MCF 10A (cell line): ENCODE data around the gene SLC7A5. TPM values are rescaled to one million over a fixed set of nuclear protein-coding genes. Genes with fewer than 3 reads are reported as not detected.
A peak's percentile ranks its signal among the peaks of the same experiment; 100 is the strongest.
"Not testable (repeated sequence)": the region's sequence is repeated elsewhere in the genome, so short reads cannot be mapped to it uniquely, and the experiment has no call there.

Source experiments
- BruUV-seq: library from RNA; stranded (reverse); fragments of 400-500 nt; replicated peaks from 2 replicates; lab custom pipeline; 2021; lab: Mats Ljungman, UMichigan
- CTCF ChIA-PET: fragments of 300-600 bp; sonication (Branson Sonifier 250); formaldehyde crosslinking; extraction: SDS; loops from one replicate; lab custom pipeline; 2021; ENCODE audit warnings: antibody characterized with exemption, inconsistent platforms; lab: Yijun Ruan, JAX
- POLR2A ChIA-PET: fragments of 300-600, 350-650 bp; sonication (Branson Sonifier 250); formaldehyde crosslinking; extraction: SDS; loops from one replicate; lab custom pipeline; 2020; ENCODE audit warnings: antibody characterized with exemption, inconsistent platforms; lab: Yijun Ruan, JAX
- DNase-seq: peaks from one replicate; pipeline ENCODE4 v3.0.0-alpha.2; 2018; ENCODE audit not compliant: unreplicated experiment
- H3K27ac Mint-ChIP-seq: one replicate; pipeline ENCODE4 v1.8.0; 2022; ENCODE audit warnings: mild to moderate bottlenecking, low read depth, mixed read lengths; ENCODE audit not compliant: unreplicated experiment
- H3K27me3 Mint-ChIP-seq: one replicate; pipeline ENCODE4 v1.8.0; 2022; ENCODE audit warnings: mixed read lengths; ENCODE audit not compliant: insufficient read depth, unreplicated experiment
- H3K36me3 Mint-ChIP-seq: one replicate; pipeline ENCODE4 v1.8.0; 2022; ENCODE audit warnings: mild to moderate bottlenecking, moderate library complexity, mixed read lengths; ENCODE audit not compliant: insufficient read depth, unreplicated experiment
- H3K4me1 Mint-ChIP-seq: one replicate; pipeline ENCODE4 v1.8.0; 2022; ENCODE audit warnings: mixed read lengths; ENCODE audit not compliant: insufficient read depth, unreplicated experiment
- H3K4me3 Mint-ChIP-seq: one replicate; pipeline ENCODE4 v1.8.0; 2022; ENCODE audit warnings: mild to moderate bottlenecking, moderate library complexity, mixed read lengths; ENCODE audit not compliant: unreplicated experiment
- H3K9me3 Mint-ChIP-seq: one replicate; pipeline ENCODE4 v1.8.0; 2022; ENCODE audit warnings: mixed read lengths; ENCODE audit not compliant: unreplicated experiment
- intact Hi-C: fragments of 100-400 bp; cut with micrococcal nuclease; formaldehyde crosslinking; loops from 2 replicates; pipeline ENCODE4 v1.14.1; 2022
- total RNA-seq: library from RNA; stranded (reverse); gene quantifications from 2 replicates; pipeline ENCODE4 v1.2.3, GENCODE V29; 2022
- TF ChIP-seq, protein P1 (sequence below): fragments of 200-600 bp; IDR thresholded peaks from one replicate; pipeline ENCODE4 v1.8.0; 2022; ENCODE audit warnings: antibody characterized with exemption, mild to moderate bottlenecking; ENCODE audit not compliant: unreplicated experiment

The SLC7A5 gene
- total RNA-seq, 1 experiment from 2014 or later: 1,007 TPM

DNA sequence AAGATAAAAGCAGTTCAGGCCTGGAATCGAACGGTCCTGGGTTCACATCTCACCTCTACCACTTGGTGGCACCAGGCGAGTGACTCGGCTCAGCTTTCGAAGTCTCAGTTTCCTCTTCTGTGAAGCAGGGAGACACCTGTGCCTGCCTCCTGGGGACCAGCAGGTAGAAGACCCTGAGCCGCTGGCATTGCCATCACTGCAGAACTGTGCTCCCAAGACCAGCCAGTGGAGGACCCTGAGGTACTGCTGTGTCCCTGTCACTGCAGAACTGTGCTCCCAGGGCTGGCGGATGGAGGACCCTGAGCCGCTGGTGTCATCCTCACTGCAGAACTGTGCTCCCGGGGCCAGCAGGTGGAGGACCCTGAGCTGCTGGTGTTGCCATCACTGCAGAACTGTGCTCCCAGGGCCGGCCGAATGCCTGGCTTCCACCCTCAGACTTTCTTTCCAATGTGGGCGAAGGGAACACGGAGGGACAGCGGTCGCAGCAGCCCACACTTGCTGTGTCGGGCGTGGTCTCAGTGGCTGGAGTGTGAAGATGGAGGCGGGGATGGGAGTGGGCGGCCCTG is 8.7 kb upstream of the SLC7A5 start:
- no peaks in the 10 kb centered on the region for H3K4me1 Mint-ChIP-seq
- H3K4me3 Mint-ChIP-seq: no peak overlapping the region
- BruUV-seq: no TSS peak
- no peaks in the 10 kb centered on the region for H3K9me3 Mint-ChIP-seq
- intact Hi-C loops: no loop called here
- POLR2A ChIA-PET: interaction anchor here (0.7 kb wide), 1 partner anchor 133 kb away, joined by 4 read pairs; no protein-coding TSS in a partner anchor
- peaks cover 31% of the 10 kb centered on the region for H3K27me3 Mint-ChIP-seq
- DNase-seq: no peak
- TF ChIP-seq, protein P1, sequence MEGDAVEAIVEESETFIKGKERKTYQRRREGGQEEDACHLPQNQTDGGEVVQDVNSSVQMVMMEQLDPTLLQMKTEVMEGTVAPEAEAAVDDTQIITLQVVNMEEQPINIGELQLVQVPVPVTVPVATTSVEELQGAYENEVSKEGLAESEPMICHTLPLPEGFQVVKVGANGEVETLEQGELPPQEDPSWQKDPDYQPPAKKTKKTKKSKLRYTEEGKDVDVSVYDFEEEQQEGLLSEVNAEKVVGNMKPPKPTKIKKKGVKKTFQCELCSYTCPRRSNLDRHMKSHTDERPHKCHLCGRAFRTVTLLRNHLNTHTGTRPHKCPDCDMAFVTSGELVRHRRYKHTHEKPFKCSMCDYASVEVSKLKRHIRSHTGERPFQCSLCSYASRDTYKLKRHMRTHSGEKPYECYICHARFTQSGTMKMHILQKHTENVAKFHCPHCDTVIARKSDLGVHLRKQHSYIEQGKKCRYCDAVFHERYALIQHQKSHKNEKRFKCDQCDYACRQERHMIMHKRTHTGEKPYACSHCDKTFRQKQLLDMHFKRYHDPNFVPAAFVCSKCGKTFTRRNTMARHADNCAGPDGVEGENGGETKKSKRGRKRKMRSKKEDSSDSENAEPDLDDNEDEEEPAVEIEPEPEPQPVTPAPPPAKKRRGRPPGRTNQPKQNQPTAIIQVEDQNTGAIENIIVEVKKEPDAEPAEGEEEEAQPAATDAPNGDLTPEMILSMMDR: no peak
- CTCF ChIA-PET: interaction anchor here (0.6 kb wide), 1 partner anchor 15 kb away, joined by 3 read pairs; no protein-coding TSS in a partner anchor
- no peaks in the 10 kb centered on the region for H3K36me3 Mint-ChIP-seq
- H3K27ac Mint-ChIP-seq: no peak overlapping the region

DNA sequence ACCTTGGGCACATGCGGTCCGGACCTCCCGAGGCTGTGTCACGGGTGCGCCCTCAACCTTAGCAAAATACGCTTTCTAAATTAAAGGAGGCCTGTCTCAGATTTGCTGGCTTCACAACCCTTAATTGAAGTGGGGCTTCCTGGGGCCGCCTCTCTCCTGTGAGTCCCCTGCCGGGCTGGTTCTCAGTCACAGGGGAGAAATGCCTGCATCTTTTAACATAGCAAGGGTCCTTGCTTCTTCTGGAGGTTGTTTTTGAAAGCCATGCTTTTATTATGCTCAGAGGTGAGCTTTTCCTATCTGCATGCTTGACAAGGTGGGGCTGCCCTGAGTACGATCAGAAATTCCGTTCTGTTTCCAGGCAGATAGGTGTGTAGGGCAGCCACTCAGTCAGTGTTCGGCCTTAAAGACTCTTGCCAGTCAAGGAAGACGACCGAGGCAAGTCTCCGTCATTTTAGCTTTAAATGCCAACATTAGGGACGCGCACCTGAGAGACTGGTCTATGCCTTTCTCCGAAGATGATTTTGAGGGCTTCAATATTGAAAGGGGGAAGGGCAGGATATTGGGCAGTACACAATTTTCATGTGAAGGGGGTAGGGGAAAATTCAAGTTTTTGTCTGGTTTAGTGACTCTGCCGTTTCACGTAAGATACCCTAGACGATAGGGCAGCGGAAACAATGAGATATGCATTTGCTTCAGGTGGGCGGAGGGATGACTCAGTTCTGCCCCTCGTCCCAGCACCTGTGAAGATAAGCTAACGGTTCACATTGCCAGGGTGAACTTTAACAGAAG is 5.5 kb upstream of the SLC7A5 start:
- ChIA-PET CTCF (interaction anchor here (0.7 to 2.6 kb wide), 5 partner anchors 11 to 98 kb away, joined by 3 to 23 read pairs (median 4); no protein-coding TSS in a partner anchor), POLR2A (no interaction called here)
- H3K4me3 Mint-ChIP-seq: no peak overlapping the region
- no peaks in the 10 kb centered on the region for H3K9me3 Mint-ChIP-seq
- intact Hi-C loops: loop anchor here (5.0 kb wide), 1 partner anchor 32 kb away; no protein-coding TSS in a partner anchor
- H3K36me3 Mint-ChIP-seq: no peaks in the 10 kb centered on the region
- TF ChIP-seq, protein P1: no peak
- peaks cover 8% of the 10 kb centered on the region for H3K4me1 Mint-ChIP-seq
- no peak for DNase-seq
- no peak overlapping the region for H3K27ac Mint-ChIP-seq
- BruUV-seq: no TSS peak
- peaks cover 11% of the 10 kb centered on the region for H3K27me3 Mint-ChIP-seq

DNA sequence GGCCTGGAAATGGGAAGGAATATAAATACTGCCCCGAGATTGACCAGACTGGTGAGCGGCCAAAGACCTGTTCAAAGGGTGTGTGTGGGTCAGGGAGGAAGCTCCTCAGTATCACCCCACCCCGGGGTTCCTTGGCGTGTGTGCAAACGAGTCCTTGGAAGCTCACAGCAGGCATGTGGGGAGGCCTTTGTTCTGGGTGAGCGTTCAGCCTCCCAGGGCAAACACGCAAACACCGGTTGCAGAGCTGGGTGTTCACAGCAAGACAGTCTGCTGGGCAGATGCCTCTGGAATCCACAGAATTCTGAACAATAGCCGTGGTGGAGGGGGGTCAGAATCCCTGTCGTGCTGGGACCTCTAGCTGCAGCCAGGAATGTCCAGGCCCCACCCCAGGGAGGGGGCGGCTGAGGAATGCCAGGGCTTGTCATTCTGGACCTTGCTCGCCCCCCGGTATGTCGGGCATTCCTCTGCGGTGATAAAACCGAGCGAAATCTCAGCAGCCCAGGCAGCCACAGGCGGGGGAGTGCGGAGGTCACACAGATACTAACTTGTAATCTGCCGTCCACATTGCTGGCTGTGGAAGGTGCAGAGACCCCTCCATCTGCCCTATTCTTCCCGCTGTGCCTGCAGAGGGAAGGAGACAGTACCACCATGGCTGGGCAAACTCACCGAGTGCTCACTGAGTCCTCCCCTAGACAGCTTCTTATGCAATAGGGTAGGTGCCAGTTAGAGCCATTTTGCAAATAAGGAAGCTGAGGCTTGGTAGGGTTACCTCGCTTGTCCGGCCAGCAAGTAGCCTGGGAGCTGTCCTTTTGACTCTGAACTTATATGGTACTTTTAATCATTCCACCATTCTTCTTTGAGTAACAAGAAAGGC is 1.3 kb upstream of the SLC7A5 start:
- H3K27me3 Mint-ChIP-seq, H3K9me3 Mint-ChIP-seq, BruUV-seq: not testable (repeated sequence)
- Mint-ChIP-seq H3K36me3 (peaks cover 29% of the 10 kb centered on the region), H3K27ac (peak overlapping the region; percentile 49), H3K4me1 (peaks cover 13% of the 10 kb centered on the region), H3K4me3 (peak overlapping the region; percentile 14)
- CTCF ChIA-PET: interaction anchor here (0.6 to 9.2 kb wide), 28 partner anchors 11 to 436 kb away, joined by 3 to 205 read pairs (median 5); partner anchors contain the start of gene KLHDC4
- POLR2A ChIA-PET: interaction anchor here (0.9 to 11.0 kb wide), 16 partner anchors 15 to 482 kb away, joined by 3 to 220 read pairs (median 6); partner anchors contain the start of genes BANP and KLHDC4
- DNase-seq: peak; percentile 68
- intact Hi-C loops: loop anchor here (1.0 to 5.0 kb wide), 4 partner anchors 20 to 234 kb away; no protein-coding TSS in a partner anchor

DNA sequence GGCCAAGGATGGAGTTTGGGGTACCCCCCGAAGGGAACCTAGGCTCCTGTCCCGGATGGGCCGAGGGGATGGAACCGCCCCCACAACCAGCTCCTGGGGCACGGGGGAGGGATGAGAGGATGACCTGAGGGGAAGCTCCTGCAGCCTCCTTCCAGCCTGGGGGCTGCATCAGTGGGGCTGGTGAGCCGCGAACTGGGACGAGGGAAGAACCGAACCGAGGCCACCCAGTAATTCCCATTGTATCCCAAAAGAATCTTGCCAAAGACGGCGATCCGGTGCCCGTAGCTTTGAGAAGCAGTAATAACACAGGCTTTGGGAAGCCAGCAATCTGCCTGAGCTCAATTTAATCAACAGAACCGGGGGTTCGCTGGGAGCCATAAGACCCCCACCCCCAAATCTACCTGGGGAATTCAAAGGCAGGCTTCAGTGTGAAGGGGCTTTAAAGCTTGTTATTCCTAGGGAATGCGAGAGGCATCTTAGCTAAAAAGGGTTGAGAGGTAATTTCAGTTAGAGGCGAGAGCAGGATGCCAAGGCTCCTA is 641 bp upstream of the SLC7A5 start:
- ChIA-PET POLR2A (interaction anchor here (0.7 to 11.0 kb wide), 10 partner anchors 14 to 108 kb away, joined by 3 to 220 read pairs (median 12); partner anchors contain the start of genes BANP and KLHDC4), CTCF (interaction anchor here (1.2 to 9.2 kb wide), 6 partner anchors 10 to 95 kb away, joined by 3 to 205 read pairs (median 28); no protein-coding TSS in a partner anchor)
- Mint-ChIP-seq H3K36me3 (peaks cover 36% of the 10 kb centered on the region), H3K4me1 (peaks cover 15% of the 10 kb centered on the region), H3K4me3 (peak overlapping the region; percentile 14)
- DNase-seq, H3K27me3 Mint-ChIP-seq, H3K9me3 Mint-ChIP-seq, BruUV-seq, H3K27ac Mint-ChIP-seq: not testable (repeated sequence)
- intact Hi-C loops: loop anchor here (5.0 kb wide), 1 partner anchor 37 kb away; no protein-coding TSS in a partner anchor

DNA sequence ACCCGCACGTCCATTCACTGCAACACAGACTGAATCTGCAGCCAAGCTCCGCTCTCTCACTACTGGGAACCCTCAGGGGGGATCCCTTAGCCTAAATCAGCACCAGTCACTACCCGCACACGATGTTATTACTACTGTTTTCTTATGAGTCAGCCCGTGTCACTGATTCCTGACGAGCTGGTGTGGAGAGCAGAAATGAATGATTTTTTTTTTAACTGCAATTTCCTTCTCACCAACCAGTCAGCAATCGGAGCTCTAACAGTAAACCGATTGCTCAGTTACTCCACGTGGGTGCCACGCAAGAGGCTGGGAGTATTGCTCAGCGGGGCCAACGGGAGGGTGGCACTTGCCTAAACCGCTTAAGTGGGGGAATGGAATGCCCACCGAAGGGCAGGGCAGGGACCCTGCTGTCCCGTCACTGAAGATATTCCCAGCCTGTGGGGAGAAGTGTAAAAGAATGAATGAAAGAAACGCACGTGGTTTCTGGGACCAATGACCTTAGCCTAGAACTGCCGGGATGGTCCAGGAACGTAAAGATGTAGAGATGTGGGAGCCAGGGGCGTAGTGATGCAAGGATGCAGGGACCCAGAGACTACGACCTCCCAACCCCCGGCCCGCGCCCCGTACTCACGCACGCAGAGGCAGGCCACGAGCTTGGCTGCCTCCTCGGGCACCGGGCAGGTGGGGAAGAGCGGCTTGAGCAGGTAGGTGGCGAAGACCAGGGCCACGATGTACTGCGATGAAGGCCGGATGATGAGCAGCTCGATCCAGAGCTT is 865 bp downstream of the SLC7A5 start:
- Mint-ChIP-seq H3K4me1 (peaks cover 20% of the 10 kb centered on the region), H3K27ac (peak overlapping the region; percentile 68), H3K36me3 (peaks cover 51% of the 10 kb centered on the region), H3K4me3 (peak overlapping the region; percentile 96)
- H3K27me3 Mint-ChIP-seq, H3K9me3 Mint-ChIP-seq, intact Hi-C loops: not testable (repeated sequence)
- CTCF ChIA-PET: interaction anchor here (0.6 to 9.2 kb wide), 7 partner anchors 19 to 233 kb away, joined by 3 to 205 read pairs (median 3); no protein-coding TSS in a partner anchor
- POLR2A ChIA-PET: interaction anchor here (0.8 to 11.0 kb wide), 12 partner anchors 13 to 104 kb away, joined by 3 to 220 read pairs (median 7); partner anchors contain the start of genes BANP and KLHDC4
- TSS peak; percentile 54 for BruUV-seq
- peak; percentile 73 for DNase-seq
